T-helper 2 cell treated with Interferon-gamma antibody and Interleukin-4, amounts not matched to agents 5 μg/mL and 100 μg/mL, for 36 hours (primary cell): ENCODE results near the gene KRTAP5-5.
"Not testable (repeated sequence)": the region's sequence is repeated elsewhere in the genome, so short reads cannot be mapped to it uniquely, and the experiment has no call there.

Source experiments
- DNase-seq: peaks from one replicate; pipeline ENCODE4 v3.0.0; 2021; ENCODE audit warnings: low spot score
- H3K27ac Mint-ChIP-seq: one replicate; pipeline ENCODE4 v1.8.0; 2021; ENCODE audit warnings: mild to moderate bottlenecking, mixed read lengths
- H3K27me3 Mint-ChIP-seq: one replicate; pipeline ENCODE4 v1.8.0; 2021; ENCODE audit warnings: low read depth, mixed read lengths
- H3K36me3 Mint-ChIP-seq: one replicate; pipeline ENCODE4 v1.8.0; 2021; ENCODE audit warnings: low read depth, mixed read lengths
- H3K4me1 Mint-ChIP-seq: one replicate; pipeline ENCODE4 v1.8.0; 2021; ENCODE audit warnings: low read depth, mixed read lengths
- H3K4me3 Mint-ChIP-seq: one replicate; pipeline ENCODE4 v1.8.0; 2022; ENCODE audit warnings: mild to moderate bottlenecking, moderate library complexity, mixed read lengths
- H3K9me3 Mint-ChIP-seq: one replicate; pipeline ENCODE4 v1.8.0; 2021; ENCODE audit warnings: mixed read lengths

KRTAP5-5 gene

DNA sequence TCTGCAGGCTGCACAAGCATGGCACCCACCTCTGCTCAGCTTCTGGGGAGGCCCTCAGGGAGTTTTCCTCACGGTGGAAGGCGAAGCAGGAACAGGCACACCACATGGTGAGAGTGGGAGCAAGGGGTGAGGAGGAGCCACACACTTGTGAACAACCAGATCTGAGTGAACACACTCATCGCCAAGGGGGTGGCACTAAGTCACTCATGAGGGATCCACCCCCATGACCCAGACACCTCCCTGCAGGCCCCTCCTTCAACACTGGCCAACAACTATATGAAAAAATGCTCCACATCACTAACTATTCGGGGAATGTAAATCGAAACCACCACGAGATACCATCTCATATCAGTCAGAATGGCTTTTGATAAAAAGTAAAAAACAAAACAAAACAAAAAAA, 30.8 kb upstream of the KRTAP5-5 start:
- H3K4me1 Mint-ChIP-seq = no peaks in the 10 kb centered on the region
- peaks cover 49% of the 10 kb centered on the region for H3K27me3 Mint-ChIP-seq
- H3K9me3 Mint-ChIP-seq = no peaks in the 10 kb centered on the region
- no peaks in the 10 kb centered on the region for H3K36me3 Mint-ChIP-seq
- no peak overlapping the region for H3K4me3 Mint-ChIP-seq
- H3K27ac Mint-ChIP-seq = no peak overlapping the region
- DNase-seq = no peak

DNA sequence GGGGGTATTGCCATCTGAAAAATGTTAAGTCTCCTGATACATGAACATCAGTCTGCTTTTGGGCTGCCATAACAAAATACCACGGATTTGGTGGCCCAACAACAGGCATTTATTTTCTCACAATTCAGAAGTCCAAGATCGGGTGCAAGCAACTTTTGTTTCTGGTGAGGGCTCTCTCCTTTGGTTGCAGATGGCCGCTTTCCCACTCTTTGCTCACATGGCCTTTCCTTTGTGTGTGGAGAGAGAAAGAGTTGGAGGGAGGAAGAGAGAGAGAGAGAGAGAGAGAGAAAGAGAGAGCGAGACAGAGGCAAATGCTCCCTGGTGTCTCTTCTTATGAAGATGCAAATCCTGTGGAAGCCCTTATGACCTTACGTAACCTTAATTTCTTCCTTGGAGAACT, 28.9 kb upstream of the KRTAP5-5 start:
- no peak overlapping the region for H3K27ac Mint-ChIP-seq
- DNase-seq = no peak
- no peaks in the 10 kb centered on the region for H3K36me3 Mint-ChIP-seq
- no peaks in the 10 kb centered on the region for H3K9me3 Mint-ChIP-seq
- no peaks in the 10 kb centered on the region for H3K4me1 Mint-ChIP-seq
- H3K27me3 Mint-ChIP-seq = peaks cover 42% of the 10 kb centered on the region
- no peak overlapping the region for H3K4me3 Mint-ChIP-seq

DNA sequence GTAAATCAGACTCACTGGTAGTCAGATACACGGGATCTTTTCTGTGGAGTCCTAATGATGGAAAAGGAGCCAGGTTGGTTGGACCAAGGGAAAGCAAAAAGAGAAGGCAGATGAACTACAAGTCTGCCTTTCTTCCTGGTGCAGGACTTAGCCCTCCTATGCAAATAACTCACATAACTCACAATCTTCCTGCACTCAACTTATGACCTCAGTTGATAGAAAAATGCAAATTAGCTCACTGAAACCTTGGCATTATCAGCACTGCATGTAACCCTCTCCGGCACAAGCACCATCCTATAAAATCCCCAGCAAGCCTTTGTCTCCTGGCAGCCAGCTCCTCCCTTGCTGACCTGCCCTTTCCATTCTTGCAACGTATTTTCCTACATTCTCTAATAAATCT, 27.9 kb upstream of the KRTAP5-5 start:
- not testable (repeated sequence) for H3K27ac Mint-ChIP-seq, H3K9me3 Mint-ChIP-seq, DNase-seq, H3K36me3 Mint-ChIP-seq, H3K4me3 Mint-ChIP-seq, H3K4me1 Mint-ChIP-seq
- H3K27me3 Mint-ChIP-seq = peaks cover 38% of the 10 kb centered on the region

DNA sequence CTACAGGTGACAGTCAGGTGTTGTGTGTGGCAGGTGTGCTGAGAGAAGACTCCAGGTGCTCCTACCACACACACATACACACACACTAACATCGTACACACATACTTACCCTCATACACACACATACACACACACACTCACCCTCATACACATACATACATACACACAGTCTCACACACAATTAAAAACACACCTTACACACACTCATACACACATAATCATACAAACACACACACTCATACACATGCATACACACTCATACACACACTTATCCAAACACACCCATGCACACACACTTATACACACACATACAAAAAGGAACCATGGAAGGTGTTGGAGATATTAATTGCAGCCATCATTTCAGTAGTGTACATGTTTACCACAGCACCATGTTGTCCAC, 25.9 kb upstream of the KRTAP5-5 start:
- peaks cover 2% of the 10 kb centered on the region for H3K4me1 Mint-ChIP-seq
- H3K27me3 Mint-ChIP-seq = peaks cover 32% of the 10 kb centered on the region
- no peak overlapping the region for H3K4me3 Mint-ChIP-seq
- no peak overlapping the region for H3K27ac Mint-ChIP-seq
- no peak for DNase-seq
- H3K9me3 Mint-ChIP-seq = no peaks in the 10 kb centered on the region
- no peaks in the 10 kb centered on the region for H3K36me3 Mint-ChIP-seq

GRCh38 chr11:1604181-1604580, 25.4 kb upstream of the KRTAP5-5 start:
- no peak for DNase-seq
- no peak overlapping the region for H3K27ac Mint-ChIP-seq
- H3K27me3 Mint-ChIP-seq = peaks cover 32% of the 10 kb centered on the region
- peaks cover 2% of the 10 kb centered on the region for H3K4me1 Mint-ChIP-seq
- no peak overlapping the region for H3K4me3 Mint-ChIP-seq
- H3K36me3 Mint-ChIP-seq = no peaks in the 10 kb centered on the region
- no peaks in the 10 kb centered on the region for H3K9me3 Mint-ChIP-seq

GRCh38 chr11:1604711-1605110, 24.9 kb upstream of the KRTAP5-5 start:
- no peak for DNase-seq
- Mint-ChIP-seq H3K4me1 (peaks cover 2% of the 10 kb centered on the region), H3K36me3 (no peaks in the 10 kb centered on the region), H3K27ac (no peak overlapping the region), H3K27me3 (peaks cover 29% of the 10 kb centered on the region), H3K9me3 (no peaks in the 10 kb centered on the region), H3K4me3 (no peak overlapping the region)

DNA sequence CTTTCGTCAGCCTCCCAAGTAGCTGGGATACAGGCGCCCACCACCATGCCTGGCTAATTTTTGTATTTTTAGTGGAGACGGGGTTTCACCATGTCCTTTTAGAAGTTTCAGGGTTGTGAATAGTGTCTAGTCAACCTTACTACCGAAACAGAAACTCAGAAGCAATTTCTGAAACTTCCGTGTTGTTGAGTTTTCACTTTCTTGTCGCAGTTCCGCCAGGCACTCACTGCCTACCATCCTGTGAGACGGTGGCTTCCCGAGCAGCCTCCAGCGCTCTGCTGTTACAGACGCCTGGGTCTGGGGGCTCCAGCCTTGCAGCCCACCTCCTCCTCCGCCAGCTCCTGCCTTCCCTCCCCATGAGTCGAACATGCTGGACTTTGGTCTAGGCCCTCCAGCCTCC, 23.7 kb upstream of the KRTAP5-5 start:
- H3K4me1 Mint-ChIP-seq, H3K9me3 Mint-ChIP-seq, DNase-seq, H3K4me3 Mint-ChIP-seq, H3K36me3 Mint-ChIP-seq, H3K27ac Mint-ChIP-seq: not testable (repeated sequence)
- peaks cover 28% of the 10 kb centered on the region for H3K27me3 Mint-ChIP-seq

GRCh38 chr11:1607156-1607845, 22.3 kb upstream of the KRTAP5-5 start:
- not testable (repeated sequence) for H3K27ac Mint-ChIP-seq, H3K36me3 Mint-ChIP-seq, DNase-seq, H3K4me3 Mint-ChIP-seq, H3K9me3 Mint-ChIP-seq, H3K4me1 Mint-ChIP-seq
- H3K27me3 Mint-ChIP-seq = peaks cover 21% of the 10 kb centered on the region

GRCh38 chr11:1607901-1608300, 21.7 kb upstream of the KRTAP5-5 start:
- H3K27ac Mint-ChIP-seq, DNase-seq, H3K36me3 Mint-ChIP-seq, H3K4me3 Mint-ChIP-seq, H3K9me3 Mint-ChIP-seq, H3K4me1 Mint-ChIP-seq: not testable (repeated sequence)
- peaks cover 18% of the 10 kb centered on the region for H3K27me3 Mint-ChIP-seq

DNA sequence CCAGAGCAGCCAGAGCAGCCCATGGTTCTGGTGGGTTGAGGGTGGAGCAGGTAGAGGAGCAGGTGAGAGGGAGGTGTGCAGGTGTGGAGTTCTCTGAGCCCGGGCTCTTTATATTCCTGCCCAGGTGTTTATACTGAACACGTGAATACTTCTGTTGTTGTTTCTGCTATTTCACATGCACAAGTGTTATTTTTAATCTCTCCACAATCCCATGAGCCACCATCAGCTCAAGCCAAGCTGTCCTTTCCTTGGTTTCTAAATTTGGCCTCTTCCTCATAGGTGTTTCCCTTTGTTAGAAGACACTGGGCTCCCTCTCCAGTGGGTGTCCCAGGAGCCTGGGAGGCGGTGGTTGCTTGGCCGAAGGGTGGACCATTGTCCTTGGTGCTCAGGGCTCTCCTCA, 21.2 kb upstream of the KRTAP5-5 start, which contains the start of gene KRTAP5-3:
Gene KRTAP5-3, minus strand, starts transcription at position 101 of the 400 bp plus-strand sequence. Its CDS starts 78 bp downstream, at position 23.
- Mint-ChIP-seq H3K4me1 (peaks cover 2% of the 10 kb centered on the region), H3K27ac (peak within 1 kb of the TSS; percentile 35), H3K27me3 (peaks cover 14% of the 10 kb centered on the region), H3K9me3 (no peaks in the 10 kb centered on the region), H3K36me3 (no peaks in the 10 kb centered on the region), H3K4me3 (no peak within 1 kb of the TSS)
- DNase-seq = no peak

DNA sequence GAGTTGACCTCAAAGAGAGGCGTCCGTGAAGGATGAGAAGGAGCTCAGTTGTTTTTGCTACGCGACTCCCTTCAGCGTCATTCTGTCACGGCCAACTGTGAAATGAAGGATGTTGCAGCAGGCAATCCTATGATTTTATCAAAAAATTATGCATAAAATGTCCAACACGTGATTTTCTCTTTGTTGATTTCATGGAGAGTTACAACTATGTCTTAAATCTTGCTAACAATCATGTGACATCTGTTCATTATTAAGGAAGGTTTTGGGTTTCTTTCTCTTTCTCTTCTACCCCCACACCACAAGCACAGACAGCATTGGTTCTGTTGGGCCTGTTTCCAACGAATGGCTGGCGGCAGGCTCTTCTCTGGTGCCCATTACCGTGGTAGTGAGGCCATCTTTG, 11.3 kb upstream of the KRTAP5-5 start:
- Mint-ChIP-seq H3K4me1 (peaks cover 5% of the 10 kb centered on the region), H3K27ac (no peak overlapping the region), H3K9me3 (no peaks in the 10 kb centered on the region), H3K4me3 (no peak overlapping the region), H3K36me3 (no peaks in the 10 kb centered on the region), H3K27me3 (no peaks in the 10 kb centered on the region)
- no peak for DNase-seq

DNA sequence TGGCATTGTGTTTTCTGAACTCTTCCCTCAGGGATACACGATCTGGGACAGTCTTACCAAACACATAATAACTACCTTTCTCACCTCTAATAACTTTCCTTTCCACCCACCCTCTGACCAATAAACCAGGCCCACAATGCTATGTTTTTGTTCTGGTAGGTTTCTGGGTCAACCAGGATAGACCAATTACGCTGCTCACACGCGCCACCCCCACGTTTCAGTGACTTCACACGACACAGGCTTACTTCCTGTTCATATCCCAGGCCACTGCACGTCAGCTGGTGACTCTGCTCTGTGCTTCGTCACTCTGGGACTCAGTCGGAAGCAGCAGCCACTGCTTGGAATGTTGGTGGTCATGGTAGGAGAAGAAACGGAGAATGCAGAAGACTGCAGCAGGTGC, 10.1 kb upstream of the KRTAP5-5 start:
- Mint-ChIP-seq H3K36me3 (no peaks in the 10 kb centered on the region), H3K4me3 (no peak overlapping the region), H3K9me3 (no peaks in the 10 kb centered on the region), H3K27ac (no peak overlapping the region), H3K4me1 (peaks cover 5% of the 10 kb centered on the region), H3K27me3 (no peaks in the 10 kb centered on the region)
- no peak for DNase-seq

DNA sequence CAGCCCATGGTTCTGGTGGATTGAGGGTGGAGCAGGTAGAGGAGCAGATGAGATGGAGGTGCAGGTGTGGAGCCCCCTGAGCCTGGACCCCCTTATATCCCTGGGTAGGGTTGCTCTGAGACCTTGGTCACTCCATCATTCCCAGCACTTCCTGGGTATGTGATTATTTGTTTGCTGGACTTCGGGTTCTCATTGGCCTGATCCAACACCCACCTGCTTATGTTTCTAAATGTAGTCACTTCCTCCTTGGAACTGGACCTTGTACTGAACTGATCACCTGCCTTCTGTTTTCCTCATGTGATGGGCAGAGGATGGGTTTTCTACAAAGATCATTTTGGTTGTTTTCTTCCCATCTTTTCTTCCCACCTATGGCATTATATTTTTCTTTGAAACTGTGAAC, 7.5 kb upstream of the KRTAP5-5 start, which contains the start of gene KRTAP5-4:
Gene KRTAP5-4, minus strand, starts transcription at position 53 of the 400 bp plus-strand sequence. Its CDS starts 45 bp downstream, at position 8.
- no peaks in the 10 kb centered on the region for H3K36me3 Mint-ChIP-seq
- peaks cover 5% of the 10 kb centered on the region for H3K4me1 Mint-ChIP-seq
- no peaks in the 10 kb centered on the region for H3K27me3 Mint-ChIP-seq
- no peak within 1 kb of the TSS for H3K27ac Mint-ChIP-seq
- H3K9me3 Mint-ChIP-seq = no peaks in the 10 kb centered on the region
- no peak for DNase-seq
- no peak within 1 kb of the TSS for H3K4me3 Mint-ChIP-seq

GRCh38 chr11:1623716-1624115, 5.9 kb upstream of the KRTAP5-5 start:
- Mint-ChIP-seq H3K27ac (no peak overlapping the region), H3K27me3 (peaks cover 3% of the 10 kb centered on the region), H3K4me3 (no peak overlapping the region), H3K36me3 (no peaks in the 10 kb centered on the region), H3K4me1 (peaks cover 5% of the 10 kb centered on the region), H3K9me3 (no peaks in the 10 kb centered on the region)
- no peak for DNase-seq

DNA sequence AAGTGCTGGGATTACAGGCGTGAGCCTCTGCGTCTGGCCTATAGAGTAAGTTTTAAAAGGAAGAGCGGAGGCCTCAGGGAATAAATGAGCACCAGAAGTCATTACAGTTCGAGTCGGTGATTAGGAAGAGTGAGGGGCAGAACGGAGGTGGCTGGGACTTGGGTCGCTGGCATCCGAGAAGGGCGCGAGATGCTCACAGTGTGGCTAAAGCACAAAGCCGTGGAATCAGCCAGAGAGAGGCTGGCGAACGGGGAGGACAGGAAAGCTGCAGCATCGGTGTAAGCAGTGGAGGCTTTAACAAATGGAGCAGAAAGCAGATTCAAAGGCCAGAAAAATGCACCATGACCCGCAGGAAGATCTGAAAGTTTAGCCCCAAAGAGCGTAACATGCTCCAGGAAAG, 5.0 kb upstream of the KRTAP5-5 start:
- H3K4me3 Mint-ChIP-seq = no peak overlapping the region
- DNase-seq = no peak
- H3K27me3 Mint-ChIP-seq = peaks cover 7% of the 10 kb centered on the region
- peaks cover under 1% of the 10 kb centered on the region for H3K4me1 Mint-ChIP-seq
- H3K9me3 Mint-ChIP-seq = no peaks in the 10 kb centered on the region
- no peak overlapping the region for H3K27ac Mint-ChIP-seq
- H3K36me3 Mint-ChIP-seq = no peaks in the 10 kb centered on the region
